HFFc6 (cell line): ENCODE data around the gene ASPSCR1. TPM values are rescaled to one million over a fixed set of nuclear protein-coding genes. Genes with fewer than 3 reads are reported as not detected.
A peak's percentile ranks its signal among the peaks of the same experiment; 100 is the strongest.

Experiments used
- DNase-seq: peaks from one replicate; pipeline ENCODE4 v3.0.0-alpha.2; 2018
- H3K27ac Mint-ChIP-seq: 2 replicates; pipeline ENCODE4 v1.8.0; 2020; ENCODE audit warnings: mild to moderate bottlenecking, mixed read lengths
- H3K27me3 Mint-ChIP-seq: 2 replicates; pipeline ENCODE4 v1.8.0; 2021; ENCODE audit warnings: mild to moderate bottlenecking, moderate library complexity, mixed read lengths; ENCODE audit not compliant: insufficient read depth
- H3K36me3 Mint-ChIP-seq: 2 replicates; pipeline ENCODE4 v1.8.0; 2021; ENCODE audit warnings: low read depth, mixed read lengths
- H3K4me1 Mint-ChIP-seq: 2 replicates; pipeline ENCODE4 v1.8.0; 2020; ENCODE audit warnings: low read depth, mixed read lengths
- H3K4me3 Mint-ChIP-seq: 2 replicates; pipeline ENCODE4 v1.8.0; 2020; ENCODE audit warnings: mild to moderate bottlenecking, moderate library complexity, mixed read lengths
- H3K9me3 Mint-ChIP-seq: 2 replicates; pipeline ENCODE4 v1.8.0; 2020; ENCODE audit warnings: mild to moderate bottlenecking, mixed read lengths
- CTCF ChIP-seq: fragments of 200-600 bp; sonication (generic); IDR thresholded peaks from 2 replicates; pipeline ENCODE4 v1.5.0; 2021; ENCODE audit warnings: antibody characterized with exemption, mild to moderate bottlenecking
- total RNA-seq, 6 experiments: library from RNA; stranded (reverse); fragmentation: NEBNext Ultra II Directional; extraction: Animal tissue kit (Norgen Biotek cat#: 25700); gene quantifications; 2 replicates in 1 of 6; 3 replicates in 5 of 6; pipeline ENCODE4 v1.2.3, GENCODE V29; 2021

Gene ASPSCR1
- total RNA-seq, 6 experiments from 2014 or later, result 26.6 to 36.8 (median 34.7) TPM

GRCh38 chr17:82022981-82023446, 45.6 kb downstream of the ASPSCR1 start, which contains the start of gene LRRC45:
Gene LRRC45, plus strand, starts transcription at chr17:82023305. Its CDS starts 339 bp downstream, at chr17:82023644.
- peaks cover 2% of the 10 kb centered on the region for H3K27me3 Mint-ChIP-seq
- H3K4me1 Mint-ChIP-seq, result peaks cover 17% of the 10 kb centered on the region
- no peaks in the 10 kb centered on the region for H3K36me3 Mint-ChIP-seq
- H3K4me3 Mint-ChIP-seq, result peak within 1 kb of the TSS; percentile 88
- no peak for TF ChIP-seq CTCF
- DNase-seq, result peak; percentile 99
- peak within 1 kb of the TSS; percentile 79 for H3K27ac Mint-ChIP-seq
- H3K9me3 Mint-ChIP-seq, result no peaks in the 10 kb centered on the region

GRCh38 chr17:82023447-82024241, 46.2 kb downstream of the ASPSCR1 start:
- H3K9me3 Mint-ChIP-seq, result no peaks in the 10 kb centered on the region
- peak overlapping the region; percentile 88 for H3K4me3 Mint-ChIP-seq
- TF ChIP-seq CTCF, result no peak
- H3K27me3 Mint-ChIP-seq, result peaks cover 2% of the 10 kb centered on the region
- H3K36me3 Mint-ChIP-seq, result no peaks in the 10 kb centered on the region
- H3K27ac Mint-ChIP-seq, result no peak overlapping the region
- H3K4me1 Mint-ChIP-seq, result peaks cover 17% of the 10 kb centered on the region
- no peak for DNase-seq

- Mint-ChIP-seq H3K9me3 (no peaks in the 10 kb centered on the region), H3K4me3 (no peak overlapping the region), H3K27ac (no peak overlapping the region), H3K36me3 (no peaks in the 10 kb centered on the region), H3K27me3 (peaks cover 6% of the 10 kb centered on the region), H3K4me1 (peaks cover 17% of the 10 kb centered on the region)
- TF ChIP-seq CTCF, result no peak
- DNase-seq, result no peak
Observed at GRCh38 chr17:82024859-82025258, 47.4 kb downstream of the ASPSCR1 start.

- H3K36me3 Mint-ChIP-seq, result no peaks in the 10 kb centered on the region
Observed at GRCh38 chr17:82025401-82026107, 48.1 kb downstream of the ASPSCR1 start.

GRCh38 chr17:82028246-82028645, 50.8 kb downstream of the ASPSCR1 start:
- no peak for DNase-seq
- Mint-ChIP-seq H3K4me1 (peaks cover 8% of the 10 kb centered on the region), H3K4me3 (no peak overlapping the region), H3K27me3 (peaks cover 4% of the 10 kb centered on the region), H3K9me3 (no peaks in the 10 kb centered on the region), H3K36me3 (no peaks in the 10 kb centered on the region), H3K27ac (no peak overlapping the region)
- TF ChIP-seq CTCF, result no peak

More at GRCh38 chr17:82025401-82026107, 48.1 kb downstream of the ASPSCR1 start:
- no peak for TF ChIP-seq CTCF
- peak overlapping the region; percentile 13; the same call in 1 of the 2 replicates for H3K27ac Mint-ChIP-seq
- H3K4me1 Mint-ChIP-seq, result peaks cover 17% of the 10 kb centered on the region
- DNase-seq, result no peak
- H3K27me3 Mint-ChIP-seq, result peaks cover 6% of the 10 kb centered on the region
- H3K4me3 Mint-ChIP-seq, result no peak overlapping the region
- no peaks in the 10 kb centered on the region for H3K9me3 Mint-ChIP-seq
